Lower leg skin (tissue), 3 donors: ENCODE results near the gene SIX6.

Source experiments
- CTCF ChIP-seq, 3 donors: fragments of 450-650 bp; IDR thresholded peaks; one replicate each; pipeline ENCODE4 v1.5.1; 2016; ENCODE audit warnings: antibody characterized with exemption in 3 of 3, mild to moderate bottlenecking in 3 of 3, moderate library complexity in 2 of 3
- POLR2A ChIP-seq, 2 donors: fragments of 450-650 bp; IDR thresholded peaks; one replicate each; pipeline ENCODE4 v1.6.1; 2016 to 2017; ENCODE audit warnings: antibody characterized with exemption in 2 of 2, mild to moderate bottlenecking in 1 of 2, moderate library complexity in 1 of 2

DNA sequence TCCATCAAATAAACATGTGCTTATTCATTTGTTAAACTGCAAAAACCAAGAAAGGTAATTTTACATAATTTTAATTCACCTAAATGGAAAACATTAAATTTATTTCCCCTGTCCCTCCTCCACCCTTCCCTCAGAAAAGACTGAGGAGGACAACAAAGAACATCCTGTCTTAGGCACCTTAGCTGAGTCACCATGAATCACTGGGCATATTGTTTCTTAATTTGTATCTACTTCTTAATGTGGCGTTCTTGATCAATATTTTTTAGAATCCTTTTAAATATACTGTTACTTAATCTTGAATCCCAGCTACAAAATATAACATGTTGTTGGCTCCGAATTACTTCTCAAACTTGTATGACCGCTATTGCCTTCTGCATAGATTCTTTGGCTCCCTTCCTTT lies 23.5 kb downstream of the SIX6 start:
- TF ChIP-seq POLR2A (IDR thresholded peaks at IDR 0.05) (no peak), CTCF (IDR thresholded peaks at IDR 0.05) (no peak)
